PC-9 (cell line): ENCODE results near the gene ODF2. TPM values are rescaled to one million over a fixed set of nuclear protein-coding genes. Genes with fewer than 3 reads are reported as not detected.

Experiments
- BruUV-seq: library from RNA; stranded (reverse); fragments of 400-500 nt; replicated peaks from 2 replicates; lab custom pipeline; 2021; lab: Mats Ljungman, UMichigan
- CTCF ChIA-PET: fragments of 300-600 bp; sonication (Branson Sonifier 250); formaldehyde crosslinking; loops from one replicate; lab custom pipeline; 2022; ENCODE audit warnings: antibody characterized with exemption; lab: Charles Lee
- POLR2A ChIA-PET: fragments of 300-600 bp; sonication (Branson Sonifier 250); formaldehyde crosslinking; loops from one replicate; lab custom pipeline; 2022; ENCODE audit warnings: antibody characterized with exemption; ENCODE audit not compliant: unreplicated experiment; lab: Charles Lee
- DNase-seq, 2 experiments: peaks; one replicate each; pipeline versions ENCODE4 v3.0.0 to v3.0.0-alpha.2; 2015 to 2022; ENCODE audit warnings: mixed read lengths in 1 of 2
- H2AFZ ChIP-seq: fragments of 200-600 bp; sonication (generic); 2 replicates; pipeline ENCODE4 v1.8.1; 2017; ENCODE audit warnings: antibody characterized with exemption
- H3F3A ChIP-seq: fragments of 200-600 bp; sonication (generic); 2 replicates; pipeline ENCODE4 v1.8.1; 2017; ENCODE audit warnings: antibody characterized with exemption, mild to moderate bottlenecking, low read depth; ENCODE audit not compliant: insufficient read depth
- H3K27ac ChIP-seq: fragments of 200-600 bp; sonication (generic); 2 replicates; pipeline ENCODE4 v1.6.1; 2016; ENCODE audit warnings: mixed run types
- H3K27me3 ChIP-seq: fragments of 200-600 bp; sonication (generic); 2 replicates; pipeline ENCODE4 v1.6.1; 2016; ENCODE audit warnings: low read depth, mixed run types; ENCODE audit not compliant: insufficient read depth
- H3K36me3 ChIP-seq: fragments of 200-600 bp; sonication (generic); 2 replicates; pipeline ENCODE4 v1.6.1; 2016; ENCODE audit warnings: low read depth, mixed run types
- H3K4me1 ChIP-seq: fragments of 200-600 bp; sonication (generic); replicated peaks from 2 replicates; pipeline ENCODE4 v1.6.1; 2016; ENCODE audit warnings: mixed run types; ENCODE audit not compliant: insufficient read depth
- H3K4me2 ChIP-seq: fragments of 200-600 bp; sonication (generic); 2 replicates; pipeline ENCODE4 v1.6.1; 2017; ENCODE audit warnings: mixed run types
- H3K4me3 ChIP-seq: fragments of 200-600 bp; sonication (generic); 2 replicates; pipeline ENCODE4 v1.6.1; 2016; ENCODE audit warnings: mixed run types
- H3K79me2 ChIP-seq: fragments of 200-600 bp; sonication (generic); 2 replicates; pipeline ENCODE4 v1.6.1; 2017; ENCODE audit warnings: low read depth, mixed run types
- H3K9me2 ChIP-seq: fragments of 200-600 bp; sonication (generic); 2 replicates; pipeline ENCODE4 v1.8.1; 2017; ENCODE audit warnings: mild to moderate bottlenecking; ENCODE audit not compliant: insufficient read depth
- H3K9me3 ChIP-seq: fragments of 200-600 bp; sonication (generic); 2 replicates; pipeline ENCODE4 v1.8.1; 2016; ENCODE audit warnings: low read depth; ENCODE audit not compliant: insufficient read depth
- H4K20me1 ChIP-seq: fragments of 200-600 bp; sonication (generic); 2 replicates; pipeline ENCODE4 v1.8.1; 2017; ENCODE audit not compliant: insufficient read depth
- EZH2 ChIP-seq: fragments of 200-600 bp; sonication (generic); IDR thresholded peaks from 2 replicates; pipeline ENCODE4 v1.8.0; 2017; ENCODE audit warnings: antibody characterized with exemption, low read depth
- intact Hi-C: fragments of 100-400 bp; cut with micrococcal nuclease; formaldehyde crosslinking; loops from one replicate; pipeline ENCODE4 v1.10.0; 2022; ENCODE audit not compliant: unreplicated experiment
- total RNA-seq: library from RNA; stranded (reverse); gene quantifications from 2 replicates; pipeline ENCODE4 v1.2.3, GENCODE V29; 2021
- TF ChIP-seq, protein P1 (sequence below): fragments of 200-600 bp; sonication (generic); conservative IDR thresholded peaks from 2 replicates; pipeline ENCODE4 v1.6.1; 2017; ENCODE audit warnings: mixed run types, antibody characterized with exemption, mild to moderate bottlenecking, moderate library complexity

The ODF2 gene
- total RNA-seq, 1 experiment from 2014 or later: 58.2 TPM

DNA sequence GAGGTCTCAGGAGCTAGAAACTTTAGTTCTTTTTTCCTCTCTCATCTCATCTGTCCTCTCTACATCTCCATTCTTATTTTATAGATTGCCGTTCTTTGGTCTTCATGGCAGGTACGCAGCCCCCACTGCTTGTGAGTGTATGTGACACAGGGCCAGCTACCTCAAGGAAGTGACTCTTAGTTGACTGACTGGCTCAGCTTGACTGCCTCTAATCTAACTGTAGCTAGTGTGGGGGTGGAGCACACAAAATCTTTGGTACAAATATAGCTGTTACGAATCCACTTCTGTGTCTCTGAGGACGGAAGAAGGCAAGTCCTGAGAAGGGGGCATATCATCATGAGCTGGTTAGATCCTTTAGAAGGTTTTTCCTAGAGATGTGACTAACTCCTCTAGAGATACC is 76.8 kb downstream of the ODF2 start:
- H4K20me1 ChIP-seq: no peaks in the 10 kb centered on the region; the same call in 1 of the 2 replicates
- DNase-seq: no peak
- ChIA-PET CTCF (interaction anchor here (0.6 kb wide), 1 partner anchor 311 kb away, joined by 3 read pairs; no protein-coding TSS in a partner anchor), POLR2A (no interaction called here)
- no peak overlapping the region for H2AFZ ChIP-seq
- H3K9me3 ChIP-seq: no peaks in the 10 kb centered on the region
- TF ChIP-seq EZH2: no peak
- no peaks in the 10 kb centered on the region for H3K4me1 ChIP-seq
- H3K9me2 ChIP-seq: no peaks in the 10 kb centered on the region
- intact Hi-C loops: no loop called here
- no peak overlapping the region for H3K27ac ChIP-seq
- no peak overlapping the region for H3K4me2 ChIP-seq
- H3K79me2 ChIP-seq: no peaks in the 10 kb centered on the region
- H3K27me3 ChIP-seq: no peaks in the 10 kb centered on the region
- H3F3A ChIP-seq: no peaks in the 10 kb centered on the region
- no peak overlapping the region for H3K4me3 ChIP-seq
- H3K36me3 ChIP-seq: peaks cover 14% of the 10 kb centered on the region
- BruUV-seq: no TSS peak

DNA sequence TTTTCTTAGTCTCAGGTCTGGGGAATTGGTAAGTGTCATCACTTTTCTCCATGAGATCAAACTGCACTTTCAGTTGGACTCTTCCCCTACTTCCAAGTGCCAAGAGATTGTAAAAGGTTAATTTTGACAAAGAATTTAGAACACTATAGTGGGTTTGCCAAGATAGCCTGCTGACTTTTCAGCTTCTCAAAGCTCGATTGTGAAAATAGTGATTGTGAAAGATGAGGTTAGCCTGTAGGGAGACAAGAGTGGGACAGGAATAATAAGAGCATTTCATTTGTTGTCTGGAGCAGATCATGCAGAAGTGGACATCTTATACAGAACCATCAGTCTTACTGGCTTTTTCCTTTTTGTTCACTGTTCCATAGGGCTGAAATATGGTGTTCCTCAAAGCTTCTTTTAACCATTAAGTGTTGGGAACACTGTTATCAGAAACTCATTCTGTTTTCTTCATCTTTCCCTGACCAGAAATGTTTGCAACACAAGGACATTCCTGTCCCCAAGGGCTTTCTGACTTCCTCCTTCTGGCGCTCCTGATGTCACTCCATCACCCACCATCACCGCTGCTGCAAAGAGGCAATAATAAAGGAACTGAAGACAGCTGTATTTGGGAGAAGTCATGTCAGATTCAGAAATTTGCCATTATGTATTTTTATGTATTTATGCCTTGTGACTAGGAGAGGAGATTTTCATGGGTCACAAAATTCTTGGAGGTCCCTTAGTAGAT is 85.0 kb downstream of the ODF2 start:
- BruUV-seq: no TSS peak
- Histone ChIP-seq H3F3A (no peaks in the 10 kb centered on the region; the same call in 1 of the 2 replicates), H3K4me3 (no peak overlapping the region), H2AFZ (no peak overlapping the region), H4K20me1 (no peaks in the 10 kb centered on the region; the same call in none of the 2 replicates), H3K9me2 (no peaks in the 10 kb centered on the region), H3K27ac (no peak overlapping the region), H3K9me3 (no peaks in the 10 kb centered on the region), H3K27me3 (no peaks in the 10 kb centered on the region), H3K4me2 (no peak overlapping the region), H3K36me3 (peaks cover 21% of the 10 kb centered on the region; the same call in 1 of the 2 replicates), H3K4me1 (no peaks in the 10 kb centered on the region), H3K79me2 (no peaks in the 10 kb centered on the region)
- intact Hi-C loops: no loop called here
- ChIA-PET CTCF (no interaction called here), POLR2A (interaction anchor here (0.7 kb wide), 1 partner anchor 160 kb away, joined by 3 read pairs; no protein-coding TSS in a partner anchor)
- DNase-seq: no peak
- TF ChIP-seq, protein P1, sequence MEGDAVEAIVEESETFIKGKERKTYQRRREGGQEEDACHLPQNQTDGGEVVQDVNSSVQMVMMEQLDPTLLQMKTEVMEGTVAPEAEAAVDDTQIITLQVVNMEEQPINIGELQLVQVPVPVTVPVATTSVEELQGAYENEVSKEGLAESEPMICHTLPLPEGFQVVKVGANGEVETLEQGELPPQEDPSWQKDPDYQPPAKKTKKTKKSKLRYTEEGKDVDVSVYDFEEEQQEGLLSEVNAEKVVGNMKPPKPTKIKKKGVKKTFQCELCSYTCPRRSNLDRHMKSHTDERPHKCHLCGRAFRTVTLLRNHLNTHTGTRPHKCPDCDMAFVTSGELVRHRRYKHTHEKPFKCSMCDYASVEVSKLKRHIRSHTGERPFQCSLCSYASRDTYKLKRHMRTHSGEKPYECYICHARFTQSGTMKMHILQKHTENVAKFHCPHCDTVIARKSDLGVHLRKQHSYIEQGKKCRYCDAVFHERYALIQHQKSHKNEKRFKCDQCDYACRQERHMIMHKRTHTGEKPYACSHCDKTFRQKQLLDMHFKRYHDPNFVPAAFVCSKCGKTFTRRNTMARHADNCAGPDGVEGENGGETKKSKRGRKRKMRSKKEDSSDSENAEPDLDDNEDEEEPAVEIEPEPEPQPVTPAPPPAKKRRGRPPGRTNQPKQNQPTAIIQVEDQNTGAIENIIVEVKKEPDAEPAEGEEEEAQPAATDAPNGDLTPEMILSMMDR: no peak
- no peak for TF ChIP-seq EZH2

DNA sequence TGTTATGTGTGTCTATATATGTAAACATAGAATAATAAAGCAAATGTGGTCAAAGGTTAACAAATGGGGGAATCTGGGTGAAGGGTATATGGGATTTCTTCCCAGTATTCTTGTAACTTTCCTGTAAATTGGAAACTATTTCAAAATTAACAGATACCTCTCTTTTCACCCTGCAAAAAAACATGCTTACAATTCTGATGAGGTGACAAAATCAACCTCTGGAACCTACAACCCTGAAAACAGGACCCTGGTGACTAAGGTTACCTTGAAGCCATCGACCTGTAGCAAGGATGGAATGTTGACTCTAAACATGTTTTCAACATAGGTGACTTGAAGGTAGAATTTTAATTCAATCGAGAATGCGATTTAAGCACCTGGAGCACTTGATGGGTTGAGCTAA is 90.7 kb downstream of the ODF2 start:
- Histone ChIP-seq H3K79me2 (no peaks in the 10 kb centered on the region), H3K4me1 (no peaks in the 10 kb centered on the region), H2AFZ (no peak overlapping the region), H3K36me3 (no peaks in the 10 kb centered on the region), H3K9me2 (no peaks in the 10 kb centered on the region), H3F3A (peaks cover 3% of the 10 kb centered on the region; the same call in 1 of the 2 replicates), H3K27me3 (no peaks in the 10 kb centered on the region), H3K9me3 (no peaks in the 10 kb centered on the region), H3K27ac (no peak overlapping the region), H4K20me1 (no peaks in the 10 kb centered on the region), H3K4me3 (no peak overlapping the region), H3K4me2 (no peak overlapping the region)
- intact Hi-C loops: no loop called here
- POLR2A ChIA-PET: no interaction called here
- no peak for DNase-seq
- BruUV-seq: no TSS peak
- CTCF ChIA-PET: no interaction called here
- TF ChIP-seq, protein P1: no peak
- no peak for TF ChIP-seq EZH2
